Endometrial microvascular endothelial cells (primary cell): Measurements from ENCODE around the gene BSPRY. TPM values are rescaled to one million over a fixed set of nuclear protein-coding genes. Genes with fewer than 3 reads are reported as not detected.

ENCODE experiments used
- in situ Hi-C: cut with HindIII; loops from 2 replicates; pipeline ENCODE4 v1.10.0; 2017; ENCODE audit warnings: low sequenced_read_pairs, low pct_unique_long_range_greater_than_20kb; ENCODE audit errors: inconsistent ontology term
- total RNA-seq: library from RNA; depleted of rRNA; stranded (reverse); fragments of >200 nt; gene quantifications from one replicate; pipeline ENCODE4 v1.2.3, GENCODE V29; 2015; ENCODE audit errors: inconsistent ontology term

Gene BSPRY
- total RNA-seq, 1 donor from 2014 or later: not detected

DNA sequence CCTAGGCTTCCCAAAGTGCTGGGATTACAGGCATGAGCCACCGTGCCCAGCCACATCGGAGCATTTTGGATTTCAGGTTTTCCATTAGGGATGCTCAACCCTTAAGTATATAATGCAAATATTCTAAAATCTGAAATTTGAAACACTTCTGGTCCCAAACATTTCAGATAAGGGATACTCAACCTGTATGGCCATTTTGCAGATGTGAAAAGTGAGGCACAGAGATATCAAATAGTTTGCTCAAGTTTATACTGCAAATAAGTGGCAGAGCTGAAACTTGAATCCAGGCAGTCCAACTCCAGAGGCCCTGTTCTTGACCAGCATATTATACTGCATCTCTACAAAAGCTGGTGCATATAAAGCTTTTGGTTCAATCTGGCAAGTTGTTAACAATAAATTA lies 11.6 kb upstream of the BSPRY start:
- in situ Hi-C loops: no loop called here

DNA sequence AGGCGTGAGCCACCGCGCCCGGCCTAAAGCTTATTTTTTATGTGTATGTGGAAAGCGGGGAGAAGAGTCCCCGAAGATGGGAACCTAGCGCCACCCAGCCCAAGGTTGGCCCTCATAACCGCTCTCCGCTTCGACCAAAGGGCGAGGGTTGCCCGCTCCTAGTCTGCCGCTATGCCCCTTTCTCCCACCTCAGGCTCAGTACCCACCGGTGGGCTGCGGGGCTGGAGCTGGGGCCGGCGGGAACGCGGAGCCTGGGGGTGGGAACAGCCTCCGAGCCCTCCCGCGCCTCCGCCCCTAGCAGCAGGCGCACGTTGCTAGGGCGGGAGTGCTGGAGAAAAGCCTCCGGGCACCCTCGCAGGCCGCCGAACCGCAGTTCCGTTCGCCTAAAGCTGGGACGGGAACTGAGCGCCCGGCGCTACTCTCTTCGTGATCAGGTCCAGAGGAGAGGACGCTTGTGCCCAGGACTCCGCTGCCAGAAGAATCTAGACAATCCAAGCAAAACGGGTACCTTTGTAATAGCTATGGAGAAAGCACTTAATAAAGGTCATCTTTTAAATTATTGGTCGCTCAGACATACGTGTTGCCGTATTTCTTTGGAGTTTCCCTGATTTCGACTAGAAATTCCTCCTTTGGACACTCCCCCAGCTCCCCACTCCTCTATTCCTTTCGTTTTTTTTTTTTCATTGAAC lies 9.2 kb upstream of the BSPRY start, which contains the start of gene WDR31:
WDR31 (minus strand) TSS at position 265 of the 689 bp plus-strand sequence. CDS start 8,253 bp downstream, outside the sequence.
- in situ Hi-C loops: no loop called here

DNA sequence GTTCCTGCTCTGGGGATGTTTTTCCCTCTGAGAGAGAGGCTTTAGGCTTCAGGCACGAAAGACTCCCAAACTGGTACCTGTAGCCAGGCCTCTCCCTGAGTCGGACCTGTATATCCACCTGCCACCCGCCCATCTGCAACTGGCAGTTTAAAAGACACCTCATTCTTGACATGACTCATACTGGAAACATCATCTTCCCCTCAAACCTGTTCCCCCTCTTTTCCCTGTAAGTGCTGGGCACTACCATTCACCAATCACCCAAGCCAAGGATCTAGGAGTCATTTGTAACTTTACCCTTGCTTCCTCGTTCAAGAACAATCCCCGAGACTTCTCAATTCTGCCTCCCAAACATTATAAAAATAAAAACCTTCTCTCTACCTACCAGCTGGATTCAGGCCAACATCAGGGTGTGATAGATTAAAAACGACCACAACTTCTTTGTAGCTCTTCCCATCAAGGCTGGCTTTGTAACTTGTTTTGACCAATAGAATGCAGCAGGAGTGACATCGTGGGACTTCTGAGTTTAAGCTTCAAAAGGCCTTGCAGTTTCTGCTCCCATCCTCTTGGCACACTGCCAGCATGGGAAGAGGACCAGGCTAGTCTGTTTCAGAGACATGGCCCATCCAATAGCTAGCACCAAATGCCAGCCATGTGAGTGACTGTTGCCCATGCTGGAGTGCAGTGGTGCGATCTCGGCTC lies 7.5 kb upstream of the BSPRY start:
- in situ Hi-C loops: no loop called here

DNA sequence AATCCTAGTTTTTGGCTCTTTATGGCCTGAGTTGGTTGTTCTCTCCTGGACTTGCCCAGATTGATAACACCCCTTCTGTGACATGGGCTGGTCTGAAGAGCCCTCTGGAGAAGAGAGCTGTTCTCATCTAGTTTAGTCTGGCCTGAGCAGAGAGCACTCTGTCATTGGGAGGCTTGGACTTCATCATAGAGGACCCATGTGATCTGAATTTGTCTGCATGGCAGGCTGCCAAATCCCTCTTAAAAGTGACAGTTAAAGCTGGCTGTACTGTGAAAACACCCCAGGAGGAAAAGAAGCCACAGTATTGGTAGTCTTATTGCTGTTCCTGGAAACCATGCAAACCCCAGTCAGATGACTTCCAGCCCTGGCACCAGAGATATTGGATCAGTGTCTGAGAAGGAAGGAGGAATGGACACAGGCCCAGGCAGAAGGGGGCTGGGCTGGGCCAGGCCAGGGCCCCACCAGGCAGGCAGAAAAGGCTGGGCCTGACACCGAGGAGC lies 5.6 kb upstream of the BSPRY start:
- in situ Hi-C loops: no loop called here

DNA sequence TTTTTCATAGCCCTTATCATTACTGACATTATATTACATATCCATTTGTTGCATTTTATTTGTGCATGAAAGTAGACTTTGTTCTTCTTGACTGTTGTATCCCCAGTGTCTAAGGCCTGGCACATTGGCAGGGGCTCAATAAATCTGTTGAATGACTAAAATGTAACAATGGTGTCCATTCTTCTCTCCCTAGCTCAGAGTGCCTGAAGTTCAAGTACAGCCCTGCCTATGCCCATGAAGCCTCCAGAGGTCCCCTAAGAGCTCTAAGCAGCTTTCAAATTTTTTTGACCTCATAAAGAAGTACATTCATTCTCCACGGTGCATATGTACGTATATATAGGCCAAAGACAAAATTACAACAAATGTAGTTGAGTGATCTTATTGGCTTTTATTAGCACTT lies 4.2 kb upstream of the BSPRY start:
- in situ Hi-C loops: no loop called here

DNA sequence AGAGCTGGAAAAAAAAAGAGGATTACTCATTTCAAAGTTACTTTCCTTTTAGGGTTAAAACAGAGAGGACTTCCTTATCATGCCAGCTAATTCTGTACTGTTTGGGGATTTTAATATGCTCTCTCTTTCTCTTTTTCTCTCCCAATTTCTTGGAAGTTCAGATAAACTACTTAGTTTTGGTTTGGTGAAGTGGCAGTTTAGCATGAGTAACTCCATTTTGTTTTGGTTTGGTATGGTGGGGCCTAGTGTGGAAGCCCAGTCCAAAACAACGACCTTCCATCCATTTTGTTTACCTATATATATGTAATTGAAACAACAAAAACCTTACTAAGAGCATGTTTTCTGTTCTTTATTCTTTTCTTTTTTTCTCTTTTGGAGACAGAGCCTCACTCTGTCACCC lies 3.7 kb upstream of the BSPRY start:
- in situ Hi-C loops: no loop called here

DNA sequence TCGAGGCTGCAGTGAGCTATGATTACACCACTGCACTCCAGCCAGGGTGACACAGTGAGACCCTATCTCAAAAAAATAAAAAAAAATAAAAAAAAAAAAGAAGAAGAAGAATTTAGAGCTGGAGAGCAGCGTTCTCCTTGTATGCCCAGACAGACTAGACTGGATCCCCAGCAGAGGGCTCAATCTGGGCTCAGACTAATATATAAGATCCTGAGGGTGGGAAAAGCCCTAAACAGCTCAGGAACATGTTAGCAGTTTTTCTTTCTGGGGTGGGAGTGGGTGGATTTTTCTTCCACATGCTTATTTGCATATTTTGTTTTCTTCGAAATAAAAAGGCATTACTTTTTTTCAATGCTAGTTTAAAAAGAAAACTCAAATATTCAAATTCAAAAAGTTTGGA lies 904 bp upstream of the BSPRY start:
- in situ Hi-C loops: no loop called here

DNA sequence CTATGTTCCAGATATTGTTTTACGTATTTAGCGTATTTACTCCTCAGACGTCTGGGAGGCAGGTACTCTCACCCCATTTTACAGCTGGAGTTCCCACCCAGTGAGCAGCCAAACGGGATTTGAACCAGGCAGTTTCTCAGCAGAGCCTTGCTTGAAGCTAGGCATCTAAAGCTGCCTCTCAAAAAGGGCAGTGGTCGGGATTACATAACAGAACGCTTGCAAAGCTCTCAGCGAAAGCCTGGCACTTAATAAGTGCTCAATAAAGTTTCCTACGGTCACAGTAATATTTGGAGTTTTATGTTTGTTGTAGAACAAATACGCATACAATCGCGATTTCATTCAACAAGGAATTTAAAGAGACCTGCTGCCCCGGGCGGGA lies 286 bp upstream of the BSPRY start:
- in situ Hi-C loops: no loop called here

DNA sequence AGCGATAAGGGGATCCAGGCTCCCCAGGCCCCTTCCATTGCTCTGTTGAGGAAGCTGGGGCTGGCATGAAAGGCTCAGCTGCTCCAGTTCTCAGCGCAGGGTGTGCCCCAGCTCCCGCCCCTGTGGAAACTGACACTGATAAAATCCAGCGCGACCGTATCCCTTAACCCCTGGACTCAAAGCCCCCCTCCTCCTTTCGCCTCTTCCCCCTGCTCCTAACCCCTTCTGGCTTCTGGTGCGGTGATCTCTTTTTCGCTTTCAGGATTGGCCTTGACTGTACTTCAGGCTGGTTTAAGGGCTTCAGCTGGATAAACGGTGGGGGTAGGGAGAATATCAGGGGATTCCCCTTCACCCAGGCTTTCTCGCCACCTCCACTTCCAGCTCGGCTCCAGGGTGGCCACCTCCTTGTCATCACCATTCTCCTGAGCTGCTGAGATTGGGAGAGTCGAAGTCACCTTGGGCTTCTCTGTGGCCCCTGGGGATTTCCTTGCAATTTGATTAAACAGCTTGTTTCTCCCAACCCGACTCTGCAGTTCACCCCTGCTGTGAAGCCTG lies 843 bp downstream of the BSPRY start:
- in situ Hi-C loops: no loop called here

DNA sequence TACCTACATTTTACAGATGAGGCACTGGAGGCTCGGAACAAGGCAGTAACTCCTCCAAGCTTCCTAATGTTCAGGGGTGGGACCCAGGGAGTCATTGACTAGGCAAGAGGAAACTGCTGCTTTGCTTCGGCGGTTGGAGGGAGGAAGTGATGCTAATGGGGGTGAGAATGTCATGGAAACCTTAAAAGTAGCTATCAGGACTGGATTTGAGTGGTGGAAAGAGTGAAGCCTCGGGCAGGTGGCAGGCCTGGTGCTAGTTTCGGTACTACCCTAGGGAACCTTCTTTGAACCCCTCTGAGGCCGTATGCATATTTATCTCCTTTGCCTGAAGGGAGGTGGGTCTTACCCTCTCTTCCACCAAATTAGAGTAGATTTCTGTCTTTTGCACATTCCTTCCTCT lies 1.6 kb downstream of the BSPRY start:
- in situ Hi-C loops: no loop called here

DNA sequence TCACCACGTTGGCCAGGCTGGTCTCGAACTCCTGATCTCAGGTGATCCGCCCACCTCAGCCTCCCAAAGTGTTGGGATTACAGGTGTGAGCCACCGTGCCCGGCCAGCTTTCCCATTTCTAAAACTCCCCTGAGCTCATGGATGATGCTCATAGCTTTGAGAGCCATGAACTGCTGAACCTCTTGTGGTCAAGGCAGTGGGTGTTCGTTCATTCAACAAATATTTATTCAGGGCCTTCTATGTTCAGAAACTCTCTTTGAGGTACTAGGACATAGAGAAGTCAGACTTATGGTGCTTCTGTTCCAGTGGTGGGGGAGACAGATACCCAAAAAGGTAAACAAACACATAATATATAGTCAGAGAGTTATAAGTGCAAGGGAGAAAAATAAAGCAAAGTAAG lies 2.7 kb downstream of the BSPRY start:
- in situ Hi-C loops: no loop called here

DNA sequence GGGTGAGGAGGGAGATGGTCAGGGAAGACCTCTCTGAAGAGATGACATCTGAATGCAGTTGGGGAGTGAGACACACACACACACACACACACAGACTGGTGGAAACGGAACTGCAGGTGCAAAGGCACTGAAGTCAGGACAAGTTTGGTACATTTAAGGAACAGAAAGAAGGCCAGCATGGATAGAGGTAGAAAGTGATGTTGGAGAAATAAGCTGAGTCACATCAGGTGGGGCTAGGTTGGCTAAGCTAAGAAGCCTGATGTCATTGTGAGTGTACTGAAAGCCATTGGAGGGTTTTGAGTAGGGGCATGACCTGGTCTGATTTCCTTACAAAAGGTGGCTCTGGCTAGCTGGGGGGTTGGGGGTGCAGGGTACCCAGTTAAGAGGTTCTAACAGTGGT lies 3.1 kb downstream of the BSPRY start:
- in situ Hi-C loops: no loop called here

DNA sequence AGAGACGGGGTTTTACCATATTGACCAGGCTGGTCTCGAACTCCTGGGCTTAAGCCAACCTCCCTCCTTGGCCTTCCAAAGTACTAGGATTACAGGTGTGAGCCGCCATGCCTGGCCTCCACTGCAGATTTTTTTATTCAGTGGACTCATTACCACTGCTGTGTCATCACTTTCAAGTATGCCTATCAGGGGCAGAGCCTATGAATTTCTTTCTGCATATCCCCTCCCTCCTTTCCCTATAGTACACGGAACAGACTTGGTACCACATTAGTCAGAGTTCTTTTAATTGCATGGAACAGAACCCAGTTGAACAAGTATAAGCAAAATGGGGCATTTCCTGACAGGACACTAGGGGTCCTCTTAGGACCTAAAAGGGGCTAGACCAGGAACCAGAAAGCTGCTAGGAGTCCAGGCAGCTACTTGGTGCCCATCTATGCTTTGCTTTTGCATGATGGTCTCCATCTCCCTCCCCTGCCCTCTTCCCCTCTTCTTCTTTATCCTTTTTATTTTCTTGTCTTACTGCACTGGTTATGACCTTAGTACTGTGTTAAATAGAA lies 5.8 kb downstream of the BSPRY start:
- in situ Hi-C loops: no loop called here

DNA sequence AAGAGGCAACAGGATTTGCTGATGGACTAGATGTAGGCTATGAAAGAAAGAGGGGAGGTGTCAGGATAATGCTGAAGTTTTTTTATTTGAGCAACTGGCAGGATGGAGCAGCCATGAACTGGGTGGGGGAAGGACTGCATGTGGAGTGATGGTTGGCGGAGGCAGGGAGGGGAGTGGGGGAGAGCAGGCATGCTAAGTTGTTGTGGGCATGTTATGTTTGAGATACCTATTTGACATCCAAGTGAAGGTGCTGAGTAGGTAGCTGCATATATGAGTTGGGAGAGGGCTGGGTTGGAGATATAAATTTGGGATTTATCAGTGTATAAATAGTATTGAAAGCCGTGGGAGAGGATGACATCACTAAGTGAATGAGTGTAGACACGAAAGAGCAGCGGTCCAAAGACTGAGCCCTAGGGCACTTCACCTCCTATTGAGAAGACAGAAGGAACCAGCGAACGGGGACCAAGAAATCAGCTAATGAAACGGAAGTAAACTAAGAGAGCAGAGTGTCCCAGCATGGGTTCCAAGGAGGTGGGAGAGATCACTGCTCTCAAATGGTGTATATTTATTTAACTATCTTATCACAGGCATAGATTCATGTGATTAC lies 7.4 kb downstream of the BSPRY start:
- in situ Hi-C loops: no loop called here

DNA sequence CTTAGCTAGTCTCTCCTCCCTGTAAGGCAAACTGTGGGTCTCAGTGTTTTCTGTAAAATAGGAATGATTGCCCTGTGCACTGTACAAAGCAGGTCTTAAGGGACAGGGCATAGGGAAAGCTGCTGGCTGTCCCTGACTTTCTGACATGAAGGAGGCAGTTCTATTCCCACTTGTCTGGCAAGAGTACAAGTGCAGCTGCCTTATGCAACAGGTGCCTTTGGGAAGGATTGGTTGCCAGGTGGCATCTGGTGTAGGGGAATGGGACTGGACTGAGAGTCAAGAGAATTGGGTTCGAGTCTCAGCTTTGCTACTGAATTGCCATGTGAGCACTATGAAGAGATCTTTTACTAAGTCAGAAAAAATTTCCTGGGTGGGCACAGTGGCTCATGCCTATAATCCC lies 10.0 kb downstream of the BSPRY start:
- in situ Hi-C loops: no loop called here

DNA sequence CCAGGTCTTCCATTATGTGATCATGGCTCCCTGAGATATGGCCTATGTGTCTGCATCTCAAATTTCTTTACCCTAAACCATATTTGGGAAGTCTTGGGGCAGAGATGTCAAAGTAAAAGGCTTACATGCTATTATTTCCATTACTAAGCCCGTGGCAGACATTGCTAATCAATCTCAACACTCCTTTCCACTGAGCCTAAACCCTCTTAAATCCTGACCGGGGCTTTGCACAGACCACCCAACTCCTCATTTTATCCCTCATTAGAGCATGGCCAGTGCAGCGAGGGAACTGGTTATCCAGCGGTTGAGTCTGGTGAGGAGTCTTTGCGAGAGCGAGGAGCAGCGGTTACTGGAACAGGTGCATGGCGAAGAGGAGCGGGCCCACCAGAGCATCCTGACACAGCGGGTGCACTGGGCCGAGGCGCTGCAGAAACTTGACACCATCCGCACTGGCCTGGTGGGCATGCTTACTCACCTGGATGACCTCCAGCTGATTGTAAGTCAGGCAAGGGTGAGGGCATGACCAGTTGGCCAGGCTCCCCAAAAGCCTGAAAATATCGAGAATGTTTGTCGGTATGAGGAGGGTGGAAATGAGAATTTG lies 11.0 kb downstream of the BSPRY start:
- in situ Hi-C loops: no loop called here

DNA sequence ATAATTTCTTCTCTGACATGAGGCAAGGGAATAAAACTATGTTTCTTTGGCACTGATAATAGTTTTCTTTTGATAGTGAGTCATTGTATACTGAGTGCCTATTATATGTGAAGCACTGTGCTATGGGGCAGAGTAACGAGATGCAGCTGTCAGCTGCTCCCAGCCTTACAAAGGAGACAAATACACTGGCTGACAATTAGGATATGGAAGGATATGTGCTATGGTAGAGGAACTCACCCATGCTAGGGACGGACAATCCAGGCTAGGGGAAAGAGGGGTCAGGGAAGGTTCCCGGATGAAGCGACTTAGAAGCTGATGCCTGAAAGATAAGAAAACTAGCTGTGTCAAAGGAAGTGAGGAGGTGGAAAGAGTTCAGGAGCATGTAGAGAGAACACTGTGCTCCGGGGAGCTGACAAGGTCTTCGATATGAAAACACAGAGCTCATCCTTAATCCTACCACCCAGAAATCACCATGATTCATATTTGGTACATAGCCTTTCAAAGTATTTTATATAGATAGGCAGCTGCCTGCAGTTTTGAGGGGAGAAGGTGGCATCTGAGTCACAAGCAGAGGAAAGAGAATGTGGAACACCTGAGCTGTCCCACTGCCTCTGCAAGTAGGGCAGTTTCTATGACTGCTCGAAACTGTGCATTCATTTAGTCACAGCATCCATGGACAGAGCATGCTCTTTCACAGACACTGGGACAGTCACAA lies 12.1 kb downstream of the BSPRY start:
- in situ Hi-C loops: no loop called here

DNA sequence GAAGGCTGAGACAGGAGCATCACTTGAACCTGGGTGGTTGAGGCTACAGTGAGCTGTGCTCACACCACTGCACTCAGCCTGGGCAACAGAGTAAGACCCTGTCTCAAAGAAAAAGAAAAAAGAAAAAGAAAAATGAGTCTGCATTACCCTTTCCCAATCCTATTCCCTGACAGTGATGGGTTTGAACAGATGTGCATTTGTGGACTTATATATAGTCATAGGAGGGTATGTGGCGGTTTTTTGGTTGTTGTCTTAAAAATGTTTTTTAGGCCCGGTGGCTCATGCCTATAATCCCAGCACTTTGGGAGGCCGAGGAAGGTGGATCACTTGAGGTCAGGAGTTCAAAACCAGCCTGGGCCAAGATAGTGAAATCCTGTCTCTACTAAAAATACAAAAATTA lies 14.0 kb downstream of the BSPRY start:
- in situ Hi-C loops: no loop called here

DNA sequence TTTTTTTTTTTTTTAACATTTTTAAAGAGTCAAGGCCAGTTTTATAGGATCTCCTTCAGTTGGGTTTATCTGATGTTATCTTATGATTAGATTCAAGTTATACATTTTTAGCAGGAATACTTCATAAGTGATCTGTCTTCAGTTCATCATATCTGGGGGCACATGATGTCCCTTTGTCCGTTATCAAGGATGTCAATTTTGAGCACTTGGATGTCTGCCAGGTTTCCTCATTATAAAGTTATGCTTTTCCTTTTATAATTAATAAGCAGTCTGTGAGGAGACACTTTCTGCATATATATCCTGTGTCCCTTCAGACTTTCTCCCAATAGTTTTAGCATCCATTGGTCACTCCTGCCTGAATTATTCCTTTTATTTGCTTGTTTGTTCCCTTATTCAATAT lies 15.6 kb downstream of the BSPRY start:
- in situ Hi-C loops: no loop called here
